Gastrocnemius medialis (tissue), 4 donors: ENCODE measurements around the gene DNMT1. TPM values are rescaled to one million over a fixed set of nuclear protein-coding genes. Genes with fewer than 3 reads are reported as not detected.

Experiments used
- ATAC-seq, 2 donors: fragments of 150-250 bp; one replicate each; pipeline ENCODE4 v1.9.1; 2016
- DNase-seq, 2 donors: peaks; one replicate each; pipeline ENCODE4 v3.0.0-alpha.2; 2019
- H3K27ac ChIP-seq, 4 donors: fragments of 200-600 bp; sonication (generic); 1 replicate in 1 of 4; 2 replicates in 3 of 4; pipeline ENCODE4 v1.5.1; 2016 to 2018; ENCODE audit warnings: mild to moderate bottlenecking in 2 of 4, moderate library complexity in 1 of 4
- H3K27me3 ChIP-seq, 3 donors: fragments of 200-600 bp; sonication (generic) in 2 of 3; 1 replicate in 1 of 3; 2 replicates in 2 of 3; pipeline versions ENCODE4 v1.5.1 to v1.6.0; 2016 to 2019; ENCODE audit warnings: mild to moderate bottlenecking in 1 of 3, moderate library complexity in 1 of 3
- H3K36me3 ChIP-seq, 2 donors: fragments of 200-600 bp; sonication (generic) in 1 of 2; one replicate each; pipeline ENCODE4 v1.5.1; 2017 to 2018
- H3K4me1 ChIP-seq, 2 donors: fragments of 200-600 bp; sonication (generic) in 1 of 2; one replicate each; pipeline ENCODE4 v1.5.1; 2016 to 2017; ENCODE audit warnings: mild to moderate bottlenecking in 2 of 2
- H3K4me3 ChIP-seq, 4 donors: fragments of 200-600 bp; sonication (generic) in 3 of 4; 1 replicate in 1 of 4; 2 replicates in 3 of 4; pipeline ENCODE4 v1.5.1; 2016 to 2019; ENCODE audit warnings: mild to moderate bottlenecking in 2 of 4
- H3K9me3 ChIP-seq, 3 donors: fragments of 200-600 bp; sonication (generic) in 2 of 3; 1 replicate in 1 of 3; 2 replicates in 2 of 3; pipeline ENCODE4 v1.5.1; 2016 to 2019
- CTCF ChIP-seq, 5 experiments: fragments of 450-650 bp in 3 of 5; fragments of 200-600 bp in 2 of 5; sonication (generic) in 2 of 5; IDR thresholded peaks in 4 of 5; conservative IDR thresholded peaks in 1 of 5; 1 replicate in 4 of 5; 2 replicates in 1 of 5; pipeline ENCODE4 v1.5.1; 2016 to 2019; ENCODE audit warnings: antibody characterized with exemption in 5 of 5, mild to moderate bottlenecking in 3 of 5, moderate library complexity in 3 of 5
- POLR2A ChIP-seq, 2 donors: fragments of 450-650 bp; IDR thresholded peaks; one replicate each; pipeline ENCODE4 v1.6.1; 2017; ENCODE audit warnings: antibody characterized with exemption in 2 of 2, mild to moderate bottlenecking in 2 of 2, moderate library complexity in 2 of 2
- in situ Hi-C, 4 donors: fragments of 200-750 bp; cut with MboI; loops; one replicate each; pipeline versions ENCODE4 v1.15.0 to v1.8.0; 2017; ENCODE audit warnings: low sequenced_read_pairs in 4 of 4
- intact Hi-C: fragments of 100-400 bp; cut with DNase I; formaldehyde crosslinking; loops from one replicate; pipeline ENCODE4 v1.15.1; 2023; ENCODE audit warnings: low total_unique reads
- total RNA-seq, 4 donors: library from RNA; depleted of rRNA; stranded (reverse); fragments of >200 nt; gene quantifications; one replicate each; pipeline versions ENCODE4 v1.1.0 to v1.2.3, GENCODE V29; 2016

DNMT1 gene
- total RNA-seq, 4 donors from 2014 or later: 11.5 to 43.0 (median 17.7) TPM

GRCh38 chr19:10093295-10094186 is 101.2 kb downstream of the DNMT1 start:
- DNase-seq (no peak), ATAC-seq (no peak)
- no peak for TF ChIP-seq CTCF (IDR thresholded peaks at IDR 0.05 in 4 of 5, conservative IDR thresholded peaks at IDR 0.05 in 1 of 5)
- no peak for TF ChIP-seq POLR2A (IDR thresholded peaks at IDR 0.05)
- Histone ChIP-seq H3K4me1 (peaks cover 5 to 6% of the 10 kb centered on the region in 2 donors), H3K36me3 (no peaks in the 10 kb centered on the region), H3K27me3 (peaks cover 0 to 13% (median 9%) of the 10 kb centered on the region in 3 donors), H3K27ac (no peak overlapping the region), H3K4me3 (no peak overlapping the region), H3K9me3 (no peaks in the 10 kb centered on the region)
- in situ Hi-C loops: no loop called here
- intact Hi-C loops: no loop called here

GRCh38 chr19:10092648-10093294 is 102.0 kb downstream of the DNMT1 start:
- Histone ChIP-seq H3K4me1 (peaks cover 5 to 6% of the 10 kb centered on the region in 2 donors), H3K4me3 (no peak overlapping the region), H3K9me3 (no peaks in the 10 kb centered on the region), H3K27me3 (peaks cover 0 to 13% (median 9%) of the 10 kb centered on the region in 3 donors), H3K27ac (no peak overlapping the region), H3K36me3 (no peaks in the 10 kb centered on the region)
- in situ Hi-C loops (no loop called here), intact Hi-C loops (no loop called here)
- TF ChIP-seq CTCF (IDR thresholded peaks at IDR 0.05 in 4 of 5, conservative IDR thresholded peaks at IDR 0.05 in 1 of 5) (no peak), POLR2A (IDR thresholded peaks at IDR 0.05) (no peak)
- ATAC-seq (no peak), DNase-seq (no peak)

- intact Hi-C loops: no loop called here
- in situ Hi-C loops: no loop called here
- DNase-seq: no peak
- Histone ChIP-seq H3K27me3 (peaks cover 0 to 13% (median 10%) of the 10 kb centered on the region in 3 donors), H3K4me1 (peaks cover 5 to 6% of the 10 kb centered on the region in 2 donors), H3K27ac (no peak overlapping the region), H3K36me3 (no peaks in the 10 kb centered on the region), H3K9me3 (no peaks in the 10 kb centered on the region), H3K4me3 (no peak overlapping the region)
- no peak for ATAC-seq
- TF ChIP-seq CTCF (IDR thresholded peaks at IDR 0.05 in 4 of 5, conservative IDR thresholded peaks at IDR 0.05 in 1 of 5): no peak
- TF ChIP-seq POLR2A (IDR thresholded peaks at IDR 0.05): no peak
These were observed 102.7 kb downstream of the DNMT1 start for GRCh38 chr19:10091895-10092641.

GRCh38 chr19:10091370-10091687 is 103.4 kb downstream of the DNMT1 start:
- no peak overlapping the region for H3K4me3 ChIP-seq
- no peaks in the 10 kb centered on the region for H3K36me3 ChIP-seq
- in situ Hi-C loops: no loop called here
- peaks cover 0 to 18% (median 17%) of the 10 kb centered on the region in 3 donors for H3K27me3 ChIP-seq
- H3K9me3 ChIP-seq: no peaks in the 10 kb centered on the region
- peaks cover under 1 to 5% of the 10 kb centered on the region in 2 donors for H3K4me1 ChIP-seq
- ATAC-seq (no peak), DNase-seq (no peak)
- TF ChIP-seq POLR2A (IDR thresholded peaks at IDR 0.05) (no peak), CTCF (IDR thresholded peaks at IDR 0.05 in 4 of 5, conservative IDR thresholded peaks at IDR 0.05 in 1 of 5) (no peak)
- H3K27ac ChIP-seq: no peak overlapping the region
- intact Hi-C loops: no loop called here
